HepG2 (cell line): ENCODE measurements around the gene PC. TPM values are rescaled to one million over a fixed set of nuclear protein-coding genes. Genes with fewer than 3 reads are reported as not detected.

Experiments
- ATAC-seq: fragments of 200-7000 bp; cut with Tn5 transposase; 3 replicates; pipeline ENCODE4 v1.9.1; 2020; ENCODE audit warnings: mild to moderate bottlenecking, moderate library complexity
- BruUV-seq: library from RNA; stranded (reverse); fragments of 400-500 nt; replicated peaks from 2 replicates; lab custom pipeline; 2021; lab: Mats Ljungman, UMichigan
- CTCF ChIA-PET: fragments of 300-600 bp; formaldehyde crosslinking; extraction: SDS; loops from one replicate; lab custom pipeline; 2021; ENCODE audit warnings: low total read pairs, inconsistent platforms, low intra/inter-chr PET ratio; lab: Yijun Ruan, JAX
- POLR2A ChIA-PET: fragments of 350-600 bp; sonication (Branson Sonifier 250); formaldehyde crosslinking; loops from one replicate; lab custom pipeline; 2020; ENCODE audit warnings: antibody characterized with exemption, inconsistent platforms; lab: Yijun Ruan, JAX
- DNase-seq: peaks from one replicate; pipeline ENCODE4 v3.0.0-alpha.2; 2015; ENCODE audit warnings: low spot score
- FAIRE-seq: peaks from 3 replicates; lab custom pipeline; 2011; peaks lifted over from hg19 to GRCh38; lab: Jason Lieb, UNC
- H2AFZ ChIP-seq: one replicate; pipeline ENCODE4 v1.6.1; 2011; ENCODE audit warnings: low read length, inconsistent platforms
- H3K27ac ChIP-seq: fragments of 300-600 bp; 3 replicates; pipeline ENCODE4 v1.8.0; 2011; ENCODE audit warnings: mixed run types, mild to moderate bottlenecking, mixed read lengths, low read length, inconsistent platforms; ENCODE audit not compliant: insufficient read depth; ENCODE audit errors: extremely low read length
- H3K27me3 ChIP-seq, 2 experiments: fragments of 200-600 bp in 1 of 2; 2 replicates in 1 of 2; 3 replicates in 1 of 2; pipeline versions ENCODE4 v1.6.0 to v1.8.0; 2011; ENCODE audit warnings: low read length in 2 of 2, mild to moderate bottlenecking in 2 of 2, moderate library complexity in 2 of 2, inconsistent platforms in 1 of 2; ENCODE audit not compliant: insufficient read depth in 2 of 2, control insufficient read depth in 1 of 2
- H3K36me3 ChIP-seq, 2 experiments: fragments of 200-600 bp in 1 of 2; replicated peaks in 1 of 2; 2 replicates in 1 of 2; 3 replicates in 1 of 2; pipeline versions ENCODE4 v1.5.1 to v1.8.0; 2011; ENCODE audit warnings: low read length in 2 of 2, inconsistent platforms in 1 of 2; ENCODE audit not compliant: insufficient read depth in 2 of 2, control insufficient read depth in 1 of 2
- H3K4me1 ChIP-seq: 2 replicates; pipeline ENCODE4 v1.5.1; 2012; ENCODE audit warnings: low read length, inconsistent platforms; ENCODE audit not compliant: insufficient read depth
- H3K4me2 ChIP-seq: 2 replicates; pipeline ENCODE4 v1.6.0; 2011; ENCODE audit warnings: low read depth, low read length, inconsistent platforms
- H3K4me3 ChIP-seq, 3 experiments: fragments of 200-600 bp in 1 of 3; sonication (generic), shearing (Covaris generic) in 1 of 3; replicated peaks in 1 of 3; 2 replicates each; pipeline ENCODE4 v1.5.1; 2011 to 2016; ENCODE audit warnings: low read length in 3 of 3, inconsistent platforms in 2 of 3, low read depth in 2 of 3, mild to moderate bottlenecking in 2 of 3, control low read depth in 1 of 3, mixed read lengths in 1 of 3; ENCODE audit not compliant: insufficient read depth in 1 of 3
- H3K79me2 ChIP-seq: one replicate; pipeline ENCODE4 v1.6.1; 2011; ENCODE audit warnings: low read length, inconsistent platforms; ENCODE audit not compliant: insufficient read depth
- H3K9ac ChIP-seq: 2 replicates; pipeline ENCODE4 v1.6.0; 2011; ENCODE audit warnings: mild to moderate bottlenecking, low read depth, low read length, inconsistent platforms; ENCODE audit not compliant: insufficient read depth
- H3K9me3 ChIP-seq: 2 replicates; pipeline ENCODE4 v1.5.1; 2012; ENCODE audit warnings: mild to moderate bottlenecking, low read length
- H4K20me1 ChIP-seq: 2 replicates; pipeline ENCODE4 v1.6.0; 2011; ENCODE audit warnings: inconsistent platforms, mild to moderate bottlenecking, low read length, moderate library complexity; ENCODE audit not compliant: insufficient read depth
- AGO1 ChIP-seq: fragments of 200-400 bp; formaldehyde crosslinking; IDR thresholded peaks from 2 replicates; pipeline ENCODE4 v1.6.1; 2017; ENCODE audit warnings: mild to moderate bottlenecking, low read depth, low read length, moderate library complexity; ENCODE audit not compliant: poor library complexity, severe bottlenecking
- ATF7-NPFF ChIP-seq: sonication (generic); formaldehyde crosslinking; IDR thresholded peaks from 2 replicates; pipeline ENCODE4 v1.8.1; 2023; ENCODE audit warnings: mild to moderate bottlenecking, low read depth, missing genetic modification reagents, moderate library complexity
- CHCHD3 ChIP-seq: sonication (generic); formaldehyde crosslinking; IDR thresholded peaks from 2 replicates; pipeline ENCODE4 v1.8.0; 2022; ENCODE audit warnings: mild to moderate bottlenecking, missing genetic modification reagents, moderate library complexity
- DRAP1 ChIP-seq: IDR thresholded peaks from 2 replicates; pipeline ENCODE4 v1.6.1; 2016; ENCODE audit warnings: missing genetic modification reagents, missing compliant biosample characterization
- FOXP4 ChIP-seq: sonication (generic); formaldehyde crosslinking; IDR thresholded peaks from 2 replicates; pipeline ENCODE4 v1.4.0; 2020; ENCODE audit warnings: missing genetic modification reagents
- HDAC1 ChIP-seq: sonication (generic); formaldehyde crosslinking; IDR thresholded peaks from 2 replicates; pipeline ENCODE4 v1.5.1; 2020; ENCODE audit warnings: mild to moderate bottlenecking, missing genetic modification reagents
- KDM2A ChIP-seq: sonication (generic); formaldehyde crosslinking; IDR thresholded peaks from 2 replicates; pipeline ENCODE4 v1.4.0; 2020; ENCODE audit warnings: low read depth, missing genetic modification reagents, borderline replicate concordance
- RAD21 ChIP-seq: fragments of 450-650 bp; formaldehyde crosslinking; IDR thresholded peaks from 2 replicates; pipeline ENCODE4 v1.5.0; 2020; ENCODE audit warnings: mild to moderate bottlenecking
- SAP130 ChIP-seq: IDR thresholded peaks from 2 replicates; pipeline ENCODE4 v1.6.1; 2016; ENCODE audit warnings: low read depth
- TERF1 ChIP-seq: sonication (generic); formaldehyde crosslinking; IDR thresholded peaks from 2 replicates; pipeline ENCODE4 v1.8.0; 2022; ENCODE audit warnings: mild to moderate bottlenecking, missing genetic modification reagents, moderate library complexity
- WIZ ChIP-seq: sonication (generic); formaldehyde crosslinking; IDR thresholded peaks from 2 replicates; pipeline ENCODE4 v1.5.1; 2020; ENCODE audit warnings: mild to moderate bottlenecking, missing genetic modification reagents
- ZC3H13 ChIP-seq: sonication (generic); formaldehyde crosslinking; IDR thresholded peaks from 2 replicates; pipeline ENCODE4 v1.8.1; 2023; ENCODE audit warnings: mild to moderate bottlenecking, missing genetic modification reagents, moderate library complexity
- ZNF281 ChIP-seq: sonication (generic); formaldehyde crosslinking; IDR thresholded peaks from 2 replicates; pipeline ENCODE4 v1.4.0; 2020; ENCODE audit warnings: missing genetic modification reagents, borderline replicate concordance
- ZNF564 ChIP-seq: sonication (generic); formaldehyde crosslinking; IDR thresholded peaks from 2 replicates; pipeline ENCODE4 v1.8.1; 2023; ENCODE audit warnings: mild to moderate bottlenecking, missing genetic modification reagents
- ZNF605 ChIP-seq: sonication (generic); formaldehyde crosslinking; IDR thresholded peaks from 2 replicates; pipeline ENCODE4 v1.8.0; 2022; ENCODE audit warnings: mild to moderate bottlenecking, missing genetic modification reagents
- WGBS: methylation state at CpG from one replicate; pipeline ENCODE4 v1.1.6; 2017; ENCODE audit warnings: low lambda C conversion rate; 5-methylcytosine and 5-hydroxymethylcytosine counted together
- in situ Hi-C: cut with HindIII; loops from 2 replicates; pipeline ENCODE4 v1.10.0; 2017; ENCODE audit warnings: low pct_unique_long_range_greater_than_20kb; ENCODE audit not compliant: extremely low pct_ligation_motif_present
- intact Hi-C: fragments of 100-400 bp; cut with micrococcal nuclease; formaldehyde crosslinking; loops from one replicate; pipeline ENCODE4 v1.10.0; 2022; ENCODE audit not compliant: unreplicated experiment
- polyA plus RNA-seq, 8 experiments: library from polyadenylated mRNA; depleted of rRNA in 3 of 8; stranded (reverse) in 7 of 8; unstranded in 1 of 8; fragments of >200 nt; fragmentation: Illumina TruSeq in 4 of 8; extraction: Trizol in 4 of 8; gene quantifications; 2 replicates each; pipeline versions ENCODE4 v1.2.1 to v1.2.3, GENCODE V29; 2011 to 2016; ENCODE audit warnings: low read depth in 4 of 8, missing spikeins in 1 of 8, mixed read lengths in 1 of 8; ENCODE audit not compliant: insufficient read depth in 1 of 8
- total RNA-seq, 5 experiments: library from RNA; depleted of rRNA; stranded (reverse); fragments of >200 nt; fragmentation: Illumina TruSeq; extraction: Trizol; gene quantifications; 2 replicates each; pipeline ENCODE4 v1.2.3, GENCODE V29; 2016; ENCODE audit warnings: low read depth in 1 of 5

Gene PC
- total and polyA plus RNA-seq, 2 of the 13 experiments (the other 11 are each of a cell fraction or from before 2014, with no cell fraction given) = 29.0 to 39.0 TPM

- H3K27ac ChIP-seq = peak overlapping the region; percentile 43
- no TSS peak for BruUV-seq
- ChIA-PET POLR2A (interaction anchor here (0.8 to 2.7 kb wide), 6 partner anchors 9 to 178 kb away, joined by 3 to 24 read pairs (median 4); partner anchors contain the start of genes C11orf86, RBM4B and RCE1), CTCF (no interaction called here)
- in situ Hi-C loops (no loop called here), intact Hi-C loops (no loop called here)
- peak; percentile 62 for DNase-seq
- no peaks in the 10 kb centered on the region for H4K20me1 ChIP-seq
- H3K4me2 ChIP-seq = peak overlapping the region; percentile 71
- H3K9ac ChIP-seq = peak overlapping the region; percentile 53
- H2AFZ ChIP-seq = no peak overlapping the region
- no peaks in the 10 kb centered on the region for H3K27me3 ChIP-seq
- H3K4me1 ChIP-seq = peaks cover 11% of the 10 kb centered on the region
- H3K79me2 ChIP-seq = no peaks in the 10 kb centered on the region
- WGBS = 86% methylated on average over 21 of the region's 51 CpGs
- H3K36me3 ChIP-seq = peaks cover 3 to 6% of the 10 kb centered on the region in 2 experiments; a peak in 2 of 5 replicates
- H3K9me3 ChIP-seq = no peaks in the 10 kb centered on the region
- ATAC-seq = peak; percentile 74
- peak overlapping the region; percentile 49 to 67 (median 63); a peak in 5 of 6 replicates for H3K4me3 ChIP-seq
- FAIRE-seq = no peak
- 0 out of 2 replicates have a peak, but pooled peaks have one; percentile 25 for TF ChIP-seq ZC3H13 (CRISPR knock-in tag)
- TF ChIP-seq CHCHD3 (CRISPR knock-in tag) = no peak
- TF ChIP-seq AGO1 = peak; percentile 82
- TF ChIP-seq WIZ (CRISPR knock-in tag) = no peak
- TF ChIP-seq HDAC1 (CRISPR knock-in tag) = peak; percentile 10; the same call in 1 of the 2 replicates
- no peak for TF ChIP-seq ZNF564 (CRISPR knock-in tag)
- no peak for TF ChIP-seq TERF1 (CRISPR knock-in tag)
- TF ChIP-seq SAP130 (CRISPR knock-in tag) = peak; percentile 57
- no peak for TF ChIP-seq DRAP1 (CRISPR knock-in tag)
- no peak for TF ChIP-seq ATF7-NPFF (CRISPR knock-in tag)
- TF ChIP-seq ZNF605 = peak; percentile 64; the same call in 1 of the 2 replicates
- TF ChIP-seq RAD21 (CRISPR knock-in tag) = no peak
- peak; percentile 9; the same call in 1 of the 2 replicates for TF ChIP-seq FOXP4
- peak; percentile 74 for TF ChIP-seq KDM2A
- no peak for TF ChIP-seq ZNF281 (CRISPR knock-in tag)
These were observed 102.3 kb downstream of the PC start for GRCh38 chr11:66855574-66856495.
